ENCODE data around the gene HOXD9. TPM values are rescaled to one million over a fixed set of nuclear protein-coding genes. Genes with fewer than 3 reads are reported as not detected.

Gene HOXD9
- total and polyA plus RNA-seq, 2 of the 8 experiments (the other 6 are each of a cell fraction or from before 2014, with no cell fraction given) = not detected

GRCh38 chr2:176088048-176088936, 34.2 kb upstream of the HOXD9 start (continued):
- TF ChIP-seq CHD7 (IDR thresholded peaks at IDR 0.05; ENCODE audit: insufficient replicate concordance, low read length) = peak; percentile 46
- no peak for TF ChIP-seq SP2 (IDR thresholded peaks at IDR 0.05; ENCODE audit: low read length)
- no peak for TF ChIP-seq ATF3 (IDR thresholded peaks at IDR 0.05; ENCODE audit: insufficient read depth, low read depth, low read length)
- TF ChIP-seq KDM4A (IDR thresholded peaks at IDR 0.05; ENCODE audit: low read depth, low read length, severe bottlenecking) = peak; percentile 33
- 0 out of 2 replicates have a peak, but pooled peaks have one; percentile 59 for TF ChIP-seq SP4 (IDR thresholded peaks at IDR 0.05; ENCODE audit: low read length)
- TF ChIP-seq RXRA (IDR thresholded peaks at IDR 0.05; ENCODE audit: insufficient read depth, low read depth, low read length) = no peak
- no peak for TF ChIP-seq BCL11A (IDR thresholded peaks at IDR 0.05; ENCODE audit: low read depth in 2 of 2, low read length in 2 of 2)
- TF ChIP-seq CBX5 (IDR thresholded peaks at IDR 0.05; ENCODE audit: low read depth, low read length) = no peak
- TF ChIP-seq CTBP2 (IDR thresholded peaks at IDR 0.05; ENCODE audit: borderline replicate concordance, insufficient read depth, insufficient read length, low read length) = peak; percentile 100
